ENCODE measurements around the gene SMARCD1.
"Not testable (repeated sequence)": the region's sequence is repeated elsewhere in the genome, so short reads cannot be mapped to it uniquely, and the experiment has no call there.

The SMARCD1 gene

DNA sequence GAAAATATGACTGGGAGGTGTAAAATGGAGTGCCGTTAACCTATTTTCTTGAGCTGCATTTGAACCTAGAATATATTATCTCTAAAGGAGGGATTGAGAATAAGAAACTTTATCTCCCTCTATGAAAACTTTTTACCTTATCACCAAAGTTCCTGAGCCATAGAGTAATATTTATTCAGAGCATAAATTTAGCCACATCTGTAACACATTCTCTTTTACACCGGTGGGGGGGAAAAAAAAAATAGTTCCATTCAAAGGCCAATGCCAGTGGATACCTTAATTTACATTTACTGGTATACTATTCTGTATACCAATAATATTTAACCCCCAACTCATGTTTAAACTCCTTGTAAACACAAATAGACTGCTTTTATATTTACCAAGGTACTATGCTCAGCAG lies 60.3 kb downstream of the SMARCD1 start:
- DNase-seq (ENCODE audit: low read depth), result no peak
- TF ChIP-seq, protein P1, sequence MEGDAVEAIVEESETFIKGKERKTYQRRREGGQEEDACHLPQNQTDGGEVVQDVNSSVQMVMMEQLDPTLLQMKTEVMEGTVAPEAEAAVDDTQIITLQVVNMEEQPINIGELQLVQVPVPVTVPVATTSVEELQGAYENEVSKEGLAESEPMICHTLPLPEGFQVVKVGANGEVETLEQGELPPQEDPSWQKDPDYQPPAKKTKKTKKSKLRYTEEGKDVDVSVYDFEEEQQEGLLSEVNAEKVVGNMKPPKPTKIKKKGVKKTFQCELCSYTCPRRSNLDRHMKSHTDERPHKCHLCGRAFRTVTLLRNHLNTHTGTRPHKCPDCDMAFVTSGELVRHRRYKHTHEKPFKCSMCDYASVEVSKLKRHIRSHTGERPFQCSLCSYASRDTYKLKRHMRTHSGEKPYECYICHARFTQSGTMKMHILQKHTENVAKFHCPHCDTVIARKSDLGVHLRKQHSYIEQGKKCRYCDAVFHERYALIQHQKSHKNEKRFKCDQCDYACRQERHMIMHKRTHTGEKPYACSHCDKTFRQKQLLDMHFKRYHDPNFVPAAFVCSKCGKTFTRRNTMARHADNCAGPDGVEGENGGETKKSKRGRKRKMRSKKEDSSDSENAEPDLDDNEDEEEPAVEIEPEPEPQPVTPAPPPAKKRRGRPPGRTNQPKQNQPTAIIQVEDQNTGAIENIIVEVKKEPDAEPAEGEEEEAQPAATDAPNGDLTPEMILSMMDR (IDR thresholded peaks at IDR 0.05; ENCODE audit: low read depth, low read length, missing control alignments), result no peak
- in situ Hi-C loops (cut with HindIII; ENCODE audit: low sequenced_read_pairs), result no loop called here
- no peak overlapping the region for H3K4me3 ChIP-seq (ENCODE audit: low read depth, low read length)

DNA sequence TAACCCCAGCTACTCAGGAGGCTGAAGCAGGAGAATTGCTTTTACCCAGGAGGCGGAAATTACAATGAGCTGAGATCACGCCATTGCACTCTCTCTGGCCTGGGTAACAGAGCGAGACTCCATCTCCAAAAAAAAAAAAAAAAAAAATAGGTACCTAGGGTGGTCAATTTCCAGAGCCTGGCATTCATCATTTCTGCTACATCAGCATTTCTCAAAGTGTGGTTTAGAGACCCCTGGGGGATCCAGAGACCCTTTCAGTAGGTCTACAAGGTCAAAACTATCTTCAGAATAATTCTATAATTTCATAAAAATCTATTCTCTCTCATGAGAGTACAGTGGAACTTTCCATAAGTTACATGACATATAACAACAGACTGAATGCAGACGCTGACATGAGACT lies 62.1 kb downstream of the SMARCD1 start:
- no peak for DNase-seq (ENCODE audit: low read depth)
- in situ Hi-C loops (cut with HindIII; ENCODE audit: low sequenced_read_pairs), result no loop called here
- TF ChIP-seq, protein P1 (IDR thresholded peaks at IDR 0.05; ENCODE audit: low read depth, low read length, missing control alignments), result no peak
- H3K4me3 ChIP-seq (ENCODE audit: low read depth, low read length), result no peak overlapping the region

DNA sequence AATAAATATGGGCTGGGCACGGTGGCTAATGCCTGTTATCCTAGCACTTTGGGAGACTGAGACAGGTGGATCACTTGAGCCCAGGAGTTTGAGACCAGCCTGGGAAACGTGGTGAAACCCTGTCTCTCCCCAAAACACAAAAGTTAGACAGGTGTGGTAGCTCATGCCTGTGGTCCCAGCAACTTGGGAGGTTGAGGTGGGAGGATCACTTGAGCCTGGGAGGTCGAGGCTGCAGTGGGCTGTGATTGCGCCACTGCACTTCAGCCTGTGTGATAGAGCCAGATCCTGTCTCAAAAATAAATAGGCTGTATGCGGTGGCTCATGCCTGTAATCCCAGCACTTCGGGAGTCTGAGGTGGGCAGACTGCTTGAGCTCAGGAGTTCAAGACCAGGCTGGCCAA lies 62.9 kb downstream of the SMARCD1 start:
- H3K4me3 ChIP-seq (ENCODE audit: low read depth, low read length); in situ Hi-C loops (cut with HindIII; ENCODE audit: low sequenced_read_pairs); DNase-seq (ENCODE audit: low read depth): not testable (repeated sequence)

DNA sequence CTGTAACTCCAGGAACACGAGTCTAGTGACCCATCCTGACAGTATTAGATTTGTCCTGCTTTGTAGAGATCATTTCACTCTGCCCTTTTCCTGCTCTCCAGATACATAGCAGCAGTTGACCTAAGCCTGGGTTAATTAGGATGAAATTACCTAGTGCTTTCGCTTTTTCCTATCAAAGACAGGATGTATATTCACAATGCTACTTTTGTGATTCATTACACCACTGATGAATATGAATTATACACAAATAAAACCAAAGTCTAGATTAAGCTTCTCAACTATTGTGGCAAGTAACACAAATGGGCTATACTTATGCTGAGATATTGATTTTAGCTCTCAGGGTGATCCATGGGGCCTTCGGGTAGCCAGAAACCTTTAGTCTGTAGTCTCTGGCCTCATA lies 64.2 kb downstream of the SMARCD1 start:
- in situ Hi-C loops (cut with HindIII; ENCODE audit: low sequenced_read_pairs), result no loop called here
- TF ChIP-seq, protein P1 (IDR thresholded peaks at IDR 0.05; ENCODE audit: low read depth, low read length, missing control alignments), result no peak
- no peak overlapping the region for H3K4me3 ChIP-seq (ENCODE audit: low read depth, low read length)
- DNase-seq (ENCODE audit: low read depth), result no peak

Data from astrocyte of the cerebellum (primary cell).